GM18951 (cell line): ENCODE data around the gene ZXDC.

Source experiments
- POLR2A ChIP-seq: IDR thresholded peaks from 4 replicates; pipeline ENCODE4 v1.6.1; 2011; ENCODE audit warnings: mild to moderate bottlenecking; ENCODE audit not compliant: insufficient read length, insufficient read depth; ENCODE audit errors: extremely low read depth
- in situ Hi-C: fragments of 300-500 bp; cut with MboI; formaldehyde crosslinking; loops from one replicate; pipeline ENCODE4 v1.12.0; 2022; ENCODE audit warnings: low sequenced_read_pairs, mixed read lengths, inconsistent platforms; ENCODE audit not compliant: unreplicated experiment

ZXDC gene

GRCh38 chr3:126450744-126451143, 24.9 kb downstream of the ZXDC start:
- in situ Hi-C loops = no loop called here
- no peak for TF ChIP-seq POLR2A

- in situ Hi-C loops = no loop called here
- TF ChIP-seq POLR2A = no peak
Measured at GRCh38 chr3:126450219-126450618, 25.5 kb downstream of the ZXDC start.

GRCh38 chr3:126449621-126450051, 26.1 kb downstream of the ZXDC start:
- TF ChIP-seq POLR2A = no peak
- in situ Hi-C loops = no loop called here

- TF ChIP-seq POLR2A = no peak
- in situ Hi-C loops = no loop called here
Measured at GRCh38 chr3:126448893-126449180, 26.9 kb downstream of the ZXDC start.

- in situ Hi-C loops = no loop called here
- no peak for TF ChIP-seq POLR2A
Measured at GRCh38 chr3:126448136-126448892, 27.4 kb downstream of the ZXDC start.

- no peak for TF ChIP-seq POLR2A
- in situ Hi-C loops = no loop called here
Measured at GRCh38 chr3:126447456-126448106, 28.1 kb downstream of the ZXDC start.

- in situ Hi-C loops = no loop called here
- no peak for TF ChIP-seq POLR2A
Measured at GRCh38 chr3:126446791-126447190, 28.9 kb downstream of the ZXDC start.

GRCh38 chr3:126446301-126446700, 29.4 kb downstream of the ZXDC start:
- in situ Hi-C loops = no loop called here
- no peak for TF ChIP-seq POLR2A

- in situ Hi-C loops = no loop called here
- no peak for TF ChIP-seq POLR2A
Measured at GRCh38 chr3:126445506-126445905, 30.2 kb downstream of the ZXDC start.

- no peak for TF ChIP-seq POLR2A
- in situ Hi-C loops = no loop called here
Measured at GRCh38 chr3:126442856-126443242, 32.8 kb downstream of the ZXDC start.

- in situ Hi-C loops = no loop called here
- no peak for TF ChIP-seq POLR2A
Measured at GRCh38 chr3:126442094-126442855, 33.4 kb downstream of the ZXDC start.

- no peak for TF ChIP-seq POLR2A
- in situ Hi-C loops = no loop called here
Measured at GRCh38 chr3:126441256-126441880, 34.3 kb downstream of the ZXDC start.

- in situ Hi-C loops = no loop called here
- no peak for TF ChIP-seq POLR2A
Measured at GRCh38 chr3:126440709-126440995, 35.0 kb downstream of the ZXDC start.

- no peak for TF ChIP-seq POLR2A
- in situ Hi-C loops = no loop called here
Measured at GRCh38 chr3:126439968-126440708, 35.6 kb downstream of the ZXDC start.
